Measurements from ENCODE around the gene DCPS. TPM values are rescaled to one million over a fixed set of nuclear protein-coding genes. Genes with fewer than 3 reads are reported as not detected.

Gene DCPS
- total RNA-seq, 1 experiment from 2014 or later, result 25.6 TPM

DNA sequence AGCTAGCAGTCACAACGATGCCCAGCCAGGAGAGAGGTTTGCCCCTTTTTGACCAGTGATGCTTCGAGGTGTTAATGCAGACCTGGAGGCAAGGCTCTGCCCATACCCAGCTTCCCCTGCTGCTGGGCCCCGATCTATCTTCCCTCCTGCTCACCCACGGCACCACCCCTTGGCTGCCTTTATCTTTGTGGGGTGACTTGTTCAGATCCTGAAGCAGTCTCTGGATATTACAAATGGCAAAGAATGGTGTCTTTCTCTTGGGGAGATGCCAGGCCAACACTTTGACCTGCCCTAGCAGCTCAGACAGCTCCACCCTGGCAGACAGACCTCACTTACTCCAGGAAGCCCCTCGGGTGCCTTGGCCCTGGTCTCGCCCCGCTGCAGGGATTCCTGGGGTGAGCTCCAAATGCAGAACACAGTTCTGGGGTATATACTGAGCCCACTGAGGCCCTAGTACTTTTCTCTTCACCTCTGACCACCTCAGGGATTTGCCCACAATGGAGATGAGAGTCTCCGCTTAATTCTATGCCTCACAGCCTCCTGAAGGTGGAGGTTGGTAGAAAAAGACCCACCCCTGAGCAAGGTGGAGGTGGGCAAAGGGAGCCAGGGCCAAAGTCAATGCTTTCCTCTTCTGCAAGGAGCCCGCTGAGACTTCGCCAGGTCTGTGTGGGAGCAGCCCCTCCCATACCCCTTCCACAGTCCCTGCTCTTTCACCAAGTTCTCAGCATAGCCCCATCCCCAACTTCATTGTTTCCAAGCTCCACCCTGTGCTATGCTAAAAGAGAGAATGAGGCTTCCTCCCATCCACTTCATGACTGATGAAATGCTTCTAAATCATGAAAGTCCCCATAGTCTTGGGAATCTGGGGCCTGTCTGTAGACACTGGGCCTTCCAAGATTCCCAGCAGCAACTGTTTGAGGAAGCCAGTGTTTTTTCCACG lies 40.6 kb downstream of the DCPS start:
- DNase-seq (ENCODE audit: low read depth, low spot score), result no peak
- no peak for ATAC-seq
- Histone ChIP-seq H3K4me1 (ENCODE audit: control insufficient read depth in 1 of 2, insufficient read depth in 2 of 2, low read length in 2 of 2) (peaks cover 30 to 49% of the 10 kb centered on the region in 2 experiments), H3K4me3 (replicated peaks in 1 of 2; ENCODE audit: low read depth in 1 of 2, low read length in 2 of 2) (no peak overlapping the region), H3K36me3 (ENCODE audit: control insufficient read depth in 1 of 2, insufficient read depth in 2 of 2, low read length in 2 of 2) (no peaks in the 10 kb centered on the region), H3K79me2 (ENCODE audit: insufficient read depth, low read length) (0 out of 2 replicates have a peak, but pooled peaks cover 2% of the 10 kb centered on the region), H3K9ac (ENCODE audit: low read length) (no peak overlapping the region), H3K27me3 (ENCODE audit: insufficient read depth, low read length) (no peaks in the 10 kb centered on the region), H3K4me2 (ENCODE audit: low read length) (no peak overlapping the region), H3K27ac (ENCODE audit: low read depth, low read length) (no peak overlapping the region), H3K9me2 (ENCODE audit: insufficient read depth) (no peaks in the 10 kb centered on the region), H2AFZ (ENCODE audit: low read depth, low read length, poor library complexity, severe bottlenecking) (no peak overlapping the region), H4K20me1 (ENCODE audit: insufficient read depth) (no peaks in the 10 kb centered on the region), H3K9me3 (ENCODE audit: control insufficient read depth in 1 of 2, insufficient read depth in 1 of 2, low read depth in 1 of 2, low read length in 2 of 2) (no peaks in the 10 kb centered on the region)
- POLR2A ChIA-PET, result no interaction called here
- no TSS peak for BruUV-seq (replicated peaks)
- RAD21 ChIA-PET (ENCODE audit: low non-redundant PET in 1 of 2, low total read pairs in 2 of 2, uncharacterized antibody in 2 of 2, unreplicated experiment in 2 of 2), result no interaction called here
- no peak for TF ChIP-seq POLR2AphosphoS5 (IDR thresholded peaks at IDR 0.05; ENCODE audit: low read depth, low read length)
- TF ChIP-seq, protein P1, sequence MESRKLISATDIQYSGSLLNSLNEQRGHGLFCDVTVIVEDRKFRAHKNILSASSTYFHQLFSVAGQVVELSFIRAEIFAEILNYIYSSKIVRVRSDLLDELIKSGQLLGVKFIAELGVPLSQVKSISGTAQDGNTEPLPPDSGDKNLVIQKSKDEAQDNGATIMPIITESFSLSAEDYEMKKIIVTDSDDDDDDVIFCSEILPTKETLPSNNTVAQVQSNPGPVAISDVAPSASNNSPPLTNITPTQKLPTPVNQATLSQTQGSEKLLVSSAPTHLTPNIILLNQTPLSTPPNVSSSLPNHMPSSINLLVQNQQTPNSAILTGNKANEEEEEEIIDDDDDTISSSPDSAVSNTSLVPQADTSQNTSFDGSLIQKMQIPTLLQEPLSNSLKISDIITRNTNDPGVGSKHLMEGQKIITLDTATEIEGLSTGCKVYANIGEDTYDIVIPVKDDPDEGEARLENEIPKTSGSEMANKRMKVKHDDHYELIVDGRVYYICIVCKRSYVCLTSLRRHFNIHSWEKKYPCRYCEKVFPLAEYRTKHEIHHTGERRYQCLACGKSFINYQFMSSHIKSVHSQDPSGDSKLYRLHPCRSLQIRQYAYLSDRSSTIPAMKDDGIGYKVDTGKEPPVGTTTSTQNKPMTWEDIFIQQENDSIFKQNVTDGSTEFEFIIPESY (IDR thresholded peaks at IDR 0.05; ENCODE audit: extremely low read depth, insufficient replicate concordance, low read length), result no peak
- CTCF ChIA-PET, result no interaction called here
- intact Hi-C loops (cut with micrococcal nuclease), result no loop called here

DNA sequence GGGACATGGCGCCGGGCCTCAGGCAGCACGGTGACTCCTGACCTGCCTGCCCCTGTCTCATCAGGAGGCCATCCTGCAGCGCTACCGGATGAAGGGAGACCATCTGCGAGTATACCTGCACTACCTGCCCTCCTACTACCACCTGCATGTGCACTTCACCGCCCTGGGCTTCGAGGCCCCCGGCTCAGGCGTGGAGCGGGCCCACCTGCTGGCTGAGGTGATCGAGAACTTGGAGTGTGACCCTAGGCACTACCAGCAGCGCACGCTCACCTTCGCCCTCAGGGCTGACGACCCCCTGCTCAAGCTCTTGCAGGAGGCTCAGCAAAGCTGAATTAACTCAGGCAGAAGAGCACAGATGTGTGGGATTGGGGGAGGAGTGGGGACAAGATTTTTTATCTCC lies 41.4 kb downstream of the DCPS start:
- H3K9me2 ChIP-seq (ENCODE audit: insufficient read depth), result no peaks in the 10 kb centered on the region
- intact Hi-C loops (cut with micrococcal nuclease), result no loop called here
- H3K4me3 ChIP-seq (replicated peaks in 1 of 2; ENCODE audit: low read depth in 1 of 2, low read length in 2 of 2), result no peak overlapping the region
- no peak overlapping the region for H3K9ac ChIP-seq (ENCODE audit: low read length)
- BruUV-seq (replicated peaks), result no TSS peak
- H3K27ac ChIP-seq (ENCODE audit: low read depth, low read length), result no peak overlapping the region
- peaks cover 23 to 40% of the 10 kb centered on the region in 2 experiments for H3K4me1 ChIP-seq (ENCODE audit: control insufficient read depth in 1 of 2, insufficient read depth in 2 of 2, low read length in 2 of 2)
- no peaks in the 10 kb centered on the region for H3K9me3 ChIP-seq (ENCODE audit: control insufficient read depth in 1 of 2, insufficient read depth in 1 of 2, low read depth in 1 of 2, low read length in 2 of 2)
- ChIA-PET RAD21 (ENCODE audit: low non-redundant PET in 1 of 2, low total read pairs in 2 of 2, uncharacterized antibody in 2 of 2, unreplicated experiment in 2 of 2) (no interaction called here), CTCF (no interaction called here), POLR2A (no interaction called here)
- no peak overlapping the region for H2AFZ ChIP-seq (ENCODE audit: low read depth, low read length, poor library complexity, severe bottlenecking)
- DNase-seq (ENCODE audit: low read depth, low spot score) (no peak), ATAC-seq (no peak)
- no peaks in the 10 kb centered on the region for H3K27me3 ChIP-seq (ENCODE audit: insufficient read depth, low read length)
- no peak overlapping the region for H3K4me2 ChIP-seq (ENCODE audit: low read length)
- H3K79me2 ChIP-seq (ENCODE audit: insufficient read depth, low read length), result peaks cover 7% of the 10 kb centered on the region; the same call in 1 of the 2 replicates
- H4K20me1 ChIP-seq (ENCODE audit: insufficient read depth), result no peaks in the 10 kb centered on the region
- H3K36me3 ChIP-seq (ENCODE audit: control insufficient read depth in 1 of 2, insufficient read depth in 2 of 2, low read length in 2 of 2), result no peaks in the 10 kb centered on the region
- TF ChIP-seq, protein P2, sequence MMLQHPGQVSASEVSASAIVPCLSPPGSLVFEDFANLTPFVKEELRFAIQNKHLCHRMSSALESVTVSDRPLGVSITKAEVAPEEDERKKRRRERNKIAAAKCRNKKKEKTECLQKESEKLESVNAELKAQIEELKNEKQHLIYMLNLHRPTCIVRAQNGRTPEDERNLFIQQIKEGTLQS (IDR thresholded peaks at IDR 0.05), result no peak
- TF ChIP-seq ZFX (IDR thresholded peaks at IDR 0.05), result no peak
- TF ChIP-seq POLR2AphosphoS5 (IDR thresholded peaks at IDR 0.05; ENCODE audit: low read depth, low read length), result no peak
- TF ChIP-seq EGR1 (IDR thresholded peaks at IDR 0.05; ENCODE audit: low read depth), result no peak
- TF ChIP-seq SRF (IDR thresholded peaks at IDR 0.05; ENCODE audit: low read depth), result no peak
- no peak for TF ChIP-seq TCF7L2 (IDR thresholded peaks at IDR 0.05; ENCODE audit: borderline replicate concordance, extremely low read depth, insufficient read depth, insufficient read length)
- no peak for TF ChIP-seq RAD21 (IDR thresholded peaks at IDR 0.05; ENCODE audit: low read depth)
- TF ChIP-seq, protein P3, sequence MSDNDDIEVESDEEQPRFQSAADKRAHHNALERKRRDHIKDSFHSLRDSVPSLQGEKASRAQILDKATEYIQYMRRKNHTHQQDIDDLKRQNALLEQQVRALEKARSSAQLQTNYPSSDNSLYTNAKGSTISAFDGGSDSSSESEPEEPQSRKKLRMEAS (IDR thresholded peaks at IDR 0.05), result no peak
- TF ChIP-seq, protein P1 (IDR thresholded peaks at IDR 0.05; ENCODE audit: extremely low read depth, insufficient replicate concordance, low read length), result no peak
- no peak for TF ChIP-seq YY1 (IDR thresholded peaks at IDR 0.05; ENCODE audit: extremely low read depth, insufficient replicate concordance, low read depth, low read length)
